T-helper 1 cell treated with Interleukin-12 subunit alpha and Interleukin-12 subunit beta and Interleukin-4 antibody, amounts not matched to agents 30 μg/mL and 1 μg/mL, for 36 hours (primary cell): ENCODE results near the gene PTCSC3.
"Not testable (repeated sequence)": the region's sequence is repeated elsewhere in the genome, so short reads cannot be mapped to it uniquely, and the experiment has no call there.

Source experiments
- H3K27ac Mint-ChIP-seq: one replicate; pipeline ENCODE4 v1.8.0; 2021; ENCODE audit warnings: mild to moderate bottlenecking, mixed read lengths
- H3K27me3 Mint-ChIP-seq: one replicate; pipeline ENCODE4 v1.8.0; 2021; ENCODE audit warnings: low read depth, mixed read lengths
- H3K36me3 Mint-ChIP-seq: one replicate; pipeline ENCODE4 v1.8.0; 2021; ENCODE audit warnings: low read depth, mixed read lengths
- H3K4me1 Mint-ChIP-seq: one replicate; pipeline ENCODE4 v1.8.0; 2021; ENCODE audit warnings: low read depth, mixed read lengths
- H3K4me3 Mint-ChIP-seq: one replicate; pipeline ENCODE4 v1.8.0; 2021; ENCODE audit warnings: mild to moderate bottlenecking, moderate library complexity, mixed read lengths
- H3K9me3 Mint-ChIP-seq: one replicate; pipeline ENCODE4 v1.8.0; 2021; ENCODE audit warnings: mixed read lengths

The PTCSC3 gene

GRCh38 chr14:36134038-36134437 lies 42.5 kb downstream of the PTCSC3 start:
- Mint-ChIP-seq H3K27ac (no peak overlapping the region), H3K4me1 (no peaks in the 10 kb centered on the region), H3K36me3 (no peaks in the 10 kb centered on the region), H3K4me3 (no peak overlapping the region), H3K27me3 (no peaks in the 10 kb centered on the region), H3K9me3 (no peaks in the 10 kb centered on the region)

- no peak overlapping the region for H3K4me3 Mint-ChIP-seq
- H3K4me1 Mint-ChIP-seq: no peaks in the 10 kb centered on the region
- H3K27ac Mint-ChIP-seq: no peak overlapping the region
- H3K27me3 Mint-ChIP-seq: no peaks in the 10 kb centered on the region
- H3K36me3 Mint-ChIP-seq: no peaks in the 10 kb centered on the region
- H3K9me3 Mint-ChIP-seq: no peaks in the 10 kb centered on the region
Observed at GRCh38 chr14:36132826-36133225, 43.7 kb downstream of the PTCSC3 start.

GRCh38 chr14:36130186-36130585 lies 46.3 kb downstream of the PTCSC3 start:
- no peaks in the 10 kb centered on the region for H3K9me3 Mint-ChIP-seq
- no peaks in the 10 kb centered on the region for H3K27me3 Mint-ChIP-seq
- no peaks in the 10 kb centered on the region for H3K36me3 Mint-ChIP-seq

GRCh38 chr14:36129181-36129580 lies 47.3 kb downstream of the PTCSC3 start:
- Mint-ChIP-seq H3K4me3 (no peak overlapping the region), H3K27ac (no peak overlapping the region), H3K4me1 (no peaks in the 10 kb centered on the region), H3K9me3 (no peaks in the 10 kb centered on the region), H3K27me3 (no peaks in the 10 kb centered on the region), H3K36me3 (no peaks in the 10 kb centered on the region)

More at GRCh38 chr14:36130186-36130585, 46.3 kb downstream of the PTCSC3 start:
- no peaks in the 10 kb centered on the region for H3K4me1 Mint-ChIP-seq
- no peak overlapping the region for H3K27ac Mint-ChIP-seq
- no peak overlapping the region for H3K4me3 Mint-ChIP-seq

GRCh38 chr14:36113341-36113740 lies 63.2 kb downstream of the PTCSC3 start:
- H3K27ac Mint-ChIP-seq: no peak overlapping the region
- no peaks in the 10 kb centered on the region for H3K36me3 Mint-ChIP-seq
- H3K4me1 Mint-ChIP-seq: no peaks in the 10 kb centered on the region
- no peaks in the 10 kb centered on the region for H3K9me3 Mint-ChIP-seq
- peaks cover 4% of the 10 kb centered on the region for H3K27me3 Mint-ChIP-seq
- H3K4me3 Mint-ChIP-seq: no peak overlapping the region

GRCh38 chr14:36111822-36112583 lies 64.5 kb downstream of the PTCSC3 start:
- Mint-ChIP-seq H3K9me3 (no peaks in the 10 kb centered on the region), H3K4me3 (no peak overlapping the region), H3K27me3 (peaks cover 16% of the 10 kb centered on the region), H3K4me1 (no peaks in the 10 kb centered on the region), H3K27ac (no peak overlapping the region), H3K36me3 (no peaks in the 10 kb centered on the region)

GRCh38 chr14:36105401-36105800 lies 71.1 kb downstream of the PTCSC3 start:
- Mint-ChIP-seq H3K4me3 (no peak overlapping the region), H3K27ac (no peak overlapping the region), H3K9me3 (no peaks in the 10 kb centered on the region), H3K36me3 (no peaks in the 10 kb centered on the region), H3K27me3 (peaks cover 26% of the 10 kb centered on the region), H3K4me1 (no peaks in the 10 kb centered on the region)

- not testable (repeated sequence) for H3K27ac Mint-ChIP-seq
Observed at GRCh38 chr14:36104258-36104657, 72.3 kb downstream of the PTCSC3 start.

GRCh38 chr14:36099619-36100018 lies 76.9 kb downstream of the PTCSC3 start:
- Mint-ChIP-seq H3K27me3 (peaks cover 11% of the 10 kb centered on the region), H3K4me3 (no peak overlapping the region)

More at GRCh38 chr14:36104258-36104657, 72.3 kb downstream of the PTCSC3 start:
- H3K36me3 Mint-ChIP-seq, H3K9me3 Mint-ChIP-seq, H3K4me3 Mint-ChIP-seq, H3K4me1 Mint-ChIP-seq: not testable (repeated sequence)
- H3K27me3 Mint-ChIP-seq: peaks cover 26% of the 10 kb centered on the region

GRCh38 chr14:36097356-36097755 lies 79.2 kb downstream of the PTCSC3 start:
- no peak overlapping the region for H3K27ac Mint-ChIP-seq
- H3K27me3 Mint-ChIP-seq: peaks cover 11% of the 10 kb centered on the region
- no peaks in the 10 kb centered on the region for H3K9me3 Mint-ChIP-seq
- no peak overlapping the region for H3K4me3 Mint-ChIP-seq
- no peaks in the 10 kb centered on the region for H3K36me3 Mint-ChIP-seq
- no peaks in the 10 kb centered on the region for H3K4me1 Mint-ChIP-seq

More at GRCh38 chr14:36099619-36100018, 76.9 kb downstream of the PTCSC3 start:
- H3K4me1 Mint-ChIP-seq: no peaks in the 10 kb centered on the region
- no peak overlapping the region for H3K27ac Mint-ChIP-seq
- H3K9me3 Mint-ChIP-seq: no peaks in the 10 kb centered on the region
- H3K36me3 Mint-ChIP-seq: no peaks in the 10 kb centered on the region

- peaks cover 11% of the 10 kb centered on the region for H3K27me3 Mint-ChIP-seq
- no peaks in the 10 kb centered on the region for H3K36me3 Mint-ChIP-seq
- no peak overlapping the region for H3K4me3 Mint-ChIP-seq
- H3K9me3 Mint-ChIP-seq: no peaks in the 10 kb centered on the region
- H3K4me1 Mint-ChIP-seq: no peaks in the 10 kb centered on the region
- H3K27ac Mint-ChIP-seq: no peak overlapping the region
Observed at GRCh38 chr14:36096090-36096489, 80.4 kb downstream of the PTCSC3 start.

GRCh38 chr14:36094963-36095362 lies 81.6 kb downstream of the PTCSC3 start:
- H3K9me3 Mint-ChIP-seq: no peaks in the 10 kb centered on the region
- peaks cover 4% of the 10 kb centered on the region for H3K27me3 Mint-ChIP-seq
- H3K27ac Mint-ChIP-seq: no peak overlapping the region
- H3K36me3 Mint-ChIP-seq: no peaks in the 10 kb centered on the region
- no peaks in the 10 kb centered on the region for H3K4me1 Mint-ChIP-seq
- no peak overlapping the region for H3K4me3 Mint-ChIP-seq

GRCh38 chr14:36091096-36091495 lies 85.4 kb downstream of the PTCSC3 start:
- H3K9me3 Mint-ChIP-seq: no peaks in the 10 kb centered on the region
- H3K4me1 Mint-ChIP-seq: no peaks in the 10 kb centered on the region
- H3K27ac Mint-ChIP-seq: no peak overlapping the region
- H3K27me3 Mint-ChIP-seq: peaks cover 4% of the 10 kb centered on the region
- H3K4me3 Mint-ChIP-seq: no peak overlapping the region
- no peaks in the 10 kb centered on the region for H3K36me3 Mint-ChIP-seq

- H3K4me1 Mint-ChIP-seq: no peaks in the 10 kb centered on the region
- no peaks in the 10 kb centered on the region for H3K9me3 Mint-ChIP-seq
- H3K36me3 Mint-ChIP-seq: no peaks in the 10 kb centered on the region
- peaks cover 3% of the 10 kb centered on the region for H3K27me3 Mint-ChIP-seq
- no peak overlapping the region for H3K27ac Mint-ChIP-seq
- H3K4me3 Mint-ChIP-seq: no peak overlapping the region
Observed at GRCh38 chr14:36087411-36087810, 89.1 kb downstream of the PTCSC3 start.

- H3K27me3 Mint-ChIP-seq: peaks cover 3% of the 10 kb centered on the region
- H3K4me1 Mint-ChIP-seq: no peaks in the 10 kb centered on the region
- no peaks in the 10 kb centered on the region for H3K36me3 Mint-ChIP-seq
- H3K4me3 Mint-ChIP-seq: no peak overlapping the region
- H3K27ac Mint-ChIP-seq: no peak overlapping the region
- H3K9me3 Mint-ChIP-seq: no peaks in the 10 kb centered on the region
Observed at GRCh38 chr14:36086629-36087395, 89.7 kb downstream of the PTCSC3 start.
